Hepatocyte (in vitro differentiated cells): ENCODE results near the gene KDM6A.

ENCODE experiments used
- CTCF ChIP-seq: fragments of 200-600 bp; sonication (generic); IDR thresholded peaks from 2 replicates; pipeline ENCODE4 v1.5.1; 2016; ENCODE audit warnings: antibody characterized with exemption, mild to moderate bottlenecking; ENCODE audit not compliant: poor library complexity
- EZH2phosphoT487 ChIP-seq: fragments of 200-600 bp; sonication (generic); IDR thresholded peaks from one replicate; pipeline ENCODE4 v1.6.1; 2018; ENCODE audit warnings: antibody characterized with exemption, mild to moderate bottlenecking, low read depth, moderate library complexity; ENCODE audit not compliant: unreplicated experiment, severe bottlenecking

- TF ChIP-seq CTCF, result no peak
- TF ChIP-seq EZH2phosphoT487, result no peak
Observed at GRCh38 chrX:44908827-44909226, 35.8 kb downstream of the KDM6A start.
